ENCODE results near the gene CAPNS1.

CAPNS1 gene

GRCh38 chr19:36141039-36141927 lies 1.4 kb downstream of the CAPNS1 start:
- Histone ChIP-seq H3K9ac (ENCODE audit: insufficient read length, low read depth) (peak overlapping the region; percentile 26), H3K4me3 (ENCODE audit: insufficient read length, low read depth) (peak overlapping the region; percentile 77), H3K4me1 (ENCODE audit: insufficient read depth, insufficient read length) (peaks cover 4% of the 10 kb centered on the region), H3K36me3 (ENCODE audit: insufficient read depth, insufficient read length, low read length) (peaks cover 42% of the 10 kb centered on the region), H3K27me3 (ENCODE audit: insufficient read depth, insufficient read length) (no peaks in the 10 kb centered on the region), H3K9me3 (ENCODE audit: insufficient read depth, low read length) (no peaks in the 10 kb centered on the region)
- peak; percentile 64 for DNase-seq (ENCODE audit: low read depth, low spot score)
- TF ChIP-seq YY1 (IDR thresholded peaks at IDR 0.05; ENCODE audit: insufficient read depth, insufficient read length) (no peak), ZNF274 (IDR thresholded peaks at IDR 0.05; ENCODE audit: low read depth, low read length) (no peak), SUZ12 (IDR thresholded peaks at IDR 0.05; ENCODE audit: extremely low read depth, insufficient read depth, insufficient read length) (no peak)

- TF ChIP-seq YY1 (IDR thresholded peaks at IDR 0.05; ENCODE audit: insufficient read depth, insufficient read length) (no peak), SUZ12 (IDR thresholded peaks at IDR 0.05; ENCODE audit: extremely low read depth, insufficient read depth, insufficient read length) (no peak), ZNF274 (IDR thresholded peaks at IDR 0.05; ENCODE audit: low read depth, low read length) (no peak)
- Histone ChIP-seq H3K9me3 (ENCODE audit: insufficient read depth, low read length) (no peaks in the 10 kb centered on the region), H3K36me3 (ENCODE audit: insufficient read depth, insufficient read length, low read length) (peaks cover 50% of the 10 kb centered on the region), H3K4me1 (ENCODE audit: insufficient read depth, insufficient read length) (peaks cover under 1% of the 10 kb centered on the region), H3K27me3 (ENCODE audit: insufficient read depth, insufficient read length) (no peaks in the 10 kb centered on the region), H3K9ac (ENCODE audit: insufficient read length, low read depth) (no peak overlapping the region), H3K4me3 (ENCODE audit: insufficient read length, low read depth) (no peak overlapping the region)
- DNase-seq (ENCODE audit: low read depth, low spot score) = no peak
These were observed 2.2 kb downstream of the CAPNS1 start for GRCh38 chr19:36142046-36142445.

- no peak for TF ChIP-seq SUZ12 (IDR thresholded peaks at IDR 0.05; ENCODE audit: extremely low read depth, insufficient read depth, insufficient read length)
- TF ChIP-seq ZNF274 (IDR thresholded peaks at IDR 0.05; ENCODE audit: low read depth, low read length) = no peak
- no peak for TF ChIP-seq YY1 (IDR thresholded peaks at IDR 0.05; ENCODE audit: insufficient read depth, insufficient read length)
- peaks cover 53% of the 10 kb centered on the region for H3K36me3 ChIP-seq (ENCODE audit: insufficient read depth, insufficient read length, low read length)
- H3K27me3 ChIP-seq (ENCODE audit: insufficient read depth, insufficient read length) = no peaks in the 10 kb centered on the region
These were observed 2.6 kb downstream of the CAPNS1 start for GRCh38 chr19:36142496-36142895.

GRCh38 chr19:36144624-36145023 lies 4.8 kb downstream of the CAPNS1 start:
- no peak for TF ChIP-seq ZNF274 (IDR thresholded peaks at IDR 0.05; ENCODE audit: low read depth, low read length)
- TF ChIP-seq SUZ12 (IDR thresholded peaks at IDR 0.05; ENCODE audit: extremely low read depth, insufficient read depth, insufficient read length) = no peak
- TF ChIP-seq YY1 (IDR thresholded peaks at IDR 0.05; ENCODE audit: insufficient read depth, insufficient read length) = no peak
- no peak overlapping the region for H3K9ac ChIP-seq (ENCODE audit: insufficient read length, low read depth)
- H3K4me1 ChIP-seq (ENCODE audit: insufficient read depth, insufficient read length) = peaks cover 2% of the 10 kb centered on the region
- no peak overlapping the region for H3K4me3 ChIP-seq (ENCODE audit: insufficient read length, low read depth)
- H3K27me3 ChIP-seq (ENCODE audit: insufficient read depth, insufficient read length) = no peaks in the 10 kb centered on the region
- no peaks in the 10 kb centered on the region for H3K9me3 ChIP-seq (ENCODE audit: insufficient read depth, low read length)
- peaks cover 68% of the 10 kb centered on the region for H3K36me3 ChIP-seq (ENCODE audit: insufficient read depth, insufficient read length, low read length)
- DNase-seq (ENCODE audit: low read depth, low spot score) = no peak

More at GRCh38 chr19:36142496-36142895, 2.6 kb downstream of the CAPNS1 start:
- H3K4me3 ChIP-seq (ENCODE audit: insufficient read length, low read depth) = no peak overlapping the region
- H3K9me3 ChIP-seq (ENCODE audit: insufficient read depth, low read length) = no peaks in the 10 kb centered on the region
- no peak for DNase-seq (ENCODE audit: low read depth, low spot score)
- no peak overlapping the region for H3K9ac ChIP-seq (ENCODE audit: insufficient read length, low read depth)
- no peaks in the 10 kb centered on the region for H3K4me1 ChIP-seq (ENCODE audit: insufficient read depth, insufficient read length)

GRCh38 chr19:36149673-36150406 lies 10.0 kb downstream of the CAPNS1 start:
- Histone ChIP-seq H3K27me3 (ENCODE audit: insufficient read depth, insufficient read length) (no peaks in the 10 kb centered on the region), H3K9me3 (ENCODE audit: insufficient read depth, low read length) (no peaks in the 10 kb centered on the region), H3K4me1 (ENCODE audit: insufficient read depth, insufficient read length) (peaks cover 9% of the 10 kb centered on the region), H3K4me3 (ENCODE audit: insufficient read length, low read depth) (no peak overlapping the region), H3K36me3 (ENCODE audit: insufficient read depth, insufficient read length, low read length) (peaks cover 63% of the 10 kb centered on the region), H3K9ac (ENCODE audit: insufficient read length, low read depth) (no peak overlapping the region)
- TF ChIP-seq ZNF274 (IDR thresholded peaks at IDR 0.05; ENCODE audit: low read depth, low read length) (no peak), SUZ12 (IDR thresholded peaks at IDR 0.05; ENCODE audit: extremely low read depth, insufficient read depth, insufficient read length) (no peak), YY1 (IDR thresholded peaks at IDR 0.05; ENCODE audit: insufficient read depth, insufficient read length) (no peak)
- no peak for DNase-seq (ENCODE audit: low read depth, low spot score)

GRCh38 chr19:36150586-36150985 lies 10.7 kb downstream of the CAPNS1 start:
- no peak overlapping the region for H3K4me3 ChIP-seq (ENCODE audit: insufficient read length, low read depth)
- TF ChIP-seq YY1 (IDR thresholded peaks at IDR 0.05; ENCODE audit: insufficient read depth, insufficient read length) = no peak
- no peak for TF ChIP-seq ZNF274 (IDR thresholded peaks at IDR 0.05; ENCODE audit: low read depth, low read length)
- no peak for TF ChIP-seq SUZ12 (IDR thresholded peaks at IDR 0.05; ENCODE audit: extremely low read depth, insufficient read depth, insufficient read length)
- H3K36me3 ChIP-seq (ENCODE audit: insufficient read depth, insufficient read length, low read length) = peaks cover 56% of the 10 kb centered on the region
- H3K27me3 ChIP-seq (ENCODE audit: insufficient read depth, insufficient read length) = no peaks in the 10 kb centered on the region
- H3K4me1 ChIP-seq (ENCODE audit: insufficient read depth, insufficient read length) = peaks cover 9% of the 10 kb centered on the region
- DNase-seq (ENCODE audit: low read depth, low spot score) = no peak
- no peaks in the 10 kb centered on the region for H3K9me3 ChIP-seq (ENCODE audit: insufficient read depth, low read length)
- H3K9ac ChIP-seq (ENCODE audit: insufficient read length, low read depth) = no peak overlapping the region
